WERI-Rb-1 (cell line): ENCODE measurements around the gene NPHP4.

ENCODE experiments used
- DNase-seq: peaks from one replicate; pipeline ENCODE4 v3.0.0-alpha.2; 2020
- H3K27ac ChIP-seq: fragments of 250-450 bp; sonication (Bioruptor Pico); 2 replicates; pipeline ENCODE4 v1.5.1; 2020; ENCODE audit warnings: mild to moderate bottlenecking, moderate library complexity
- H3K27me3 ChIP-seq: fragments of 250-450 bp; sonication (Bioruptor Pico); 2 replicates; pipeline ENCODE4 v1.5.1; 2021; ENCODE audit warnings: mild to moderate bottlenecking, low read depth, moderate library complexity; ENCODE audit not compliant: insufficient read depth, severe bottlenecking
- H3K36me3 ChIP-seq: fragments of 250-450 bp; sonication (Bioruptor Pico); 2 replicates; pipeline ENCODE4 v1.5.1; 2020; ENCODE audit warnings: mild to moderate bottlenecking, moderate library complexity
- H3K4me3 ChIP-seq: 2 replicates; pipeline ENCODE4 v1.5.1; 2011; ENCODE audit warnings: low read depth, mild to moderate bottlenecking, control low read depth, low read length
- H3K9me3 ChIP-seq: fragments of 250-450 bp; sonication (Bioruptor Pico); 2 replicates; pipeline ENCODE4 v1.5.1; 2021; ENCODE audit warnings: mild to moderate bottlenecking, moderate library complexity; ENCODE audit not compliant: severe bottlenecking
- TF ChIP-seq, protein P1 (sequence below): IDR thresholded peaks from 2 replicates; pipeline ENCODE4 v1.5.1; 2011; ENCODE audit warnings: low read depth, mild to moderate bottlenecking, control low read depth, inconsistent platforms, low read length

Gene NPHP4

DNA sequence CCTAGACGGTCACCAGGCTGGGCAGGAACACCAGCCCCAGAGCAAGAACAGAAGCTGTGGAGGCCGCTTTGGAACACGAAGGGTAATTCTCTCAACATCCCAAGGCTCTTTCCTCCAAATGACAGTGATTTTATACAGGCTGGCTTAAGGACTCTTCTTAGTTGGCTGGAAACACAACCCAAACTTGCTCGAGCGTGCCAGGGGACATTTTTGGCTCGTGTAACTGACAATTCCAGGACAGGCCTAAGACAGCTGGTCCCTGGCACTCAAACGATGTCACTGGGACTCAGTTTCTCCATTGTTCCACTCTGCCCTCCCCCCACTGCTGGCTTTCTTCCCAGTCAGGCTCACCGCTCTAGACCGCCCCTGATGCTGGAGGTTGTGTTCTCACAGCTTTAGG is 164.7 kb downstream of the NPHP4 start:
- Histone ChIP-seq H3K27me3 (no peaks in the 10 kb centered on the region), H3K27ac (no peak overlapping the region), H3K36me3 (no peaks in the 10 kb centered on the region), H3K4me3 (no peak overlapping the region), H3K9me3 (no peaks in the 10 kb centered on the region)
- TF ChIP-seq, protein P1, sequence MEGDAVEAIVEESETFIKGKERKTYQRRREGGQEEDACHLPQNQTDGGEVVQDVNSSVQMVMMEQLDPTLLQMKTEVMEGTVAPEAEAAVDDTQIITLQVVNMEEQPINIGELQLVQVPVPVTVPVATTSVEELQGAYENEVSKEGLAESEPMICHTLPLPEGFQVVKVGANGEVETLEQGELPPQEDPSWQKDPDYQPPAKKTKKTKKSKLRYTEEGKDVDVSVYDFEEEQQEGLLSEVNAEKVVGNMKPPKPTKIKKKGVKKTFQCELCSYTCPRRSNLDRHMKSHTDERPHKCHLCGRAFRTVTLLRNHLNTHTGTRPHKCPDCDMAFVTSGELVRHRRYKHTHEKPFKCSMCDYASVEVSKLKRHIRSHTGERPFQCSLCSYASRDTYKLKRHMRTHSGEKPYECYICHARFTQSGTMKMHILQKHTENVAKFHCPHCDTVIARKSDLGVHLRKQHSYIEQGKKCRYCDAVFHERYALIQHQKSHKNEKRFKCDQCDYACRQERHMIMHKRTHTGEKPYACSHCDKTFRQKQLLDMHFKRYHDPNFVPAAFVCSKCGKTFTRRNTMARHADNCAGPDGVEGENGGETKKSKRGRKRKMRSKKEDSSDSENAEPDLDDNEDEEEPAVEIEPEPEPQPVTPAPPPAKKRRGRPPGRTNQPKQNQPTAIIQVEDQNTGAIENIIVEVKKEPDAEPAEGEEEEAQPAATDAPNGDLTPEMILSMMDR: no peak
- DNase-seq: no peak

DNA sequence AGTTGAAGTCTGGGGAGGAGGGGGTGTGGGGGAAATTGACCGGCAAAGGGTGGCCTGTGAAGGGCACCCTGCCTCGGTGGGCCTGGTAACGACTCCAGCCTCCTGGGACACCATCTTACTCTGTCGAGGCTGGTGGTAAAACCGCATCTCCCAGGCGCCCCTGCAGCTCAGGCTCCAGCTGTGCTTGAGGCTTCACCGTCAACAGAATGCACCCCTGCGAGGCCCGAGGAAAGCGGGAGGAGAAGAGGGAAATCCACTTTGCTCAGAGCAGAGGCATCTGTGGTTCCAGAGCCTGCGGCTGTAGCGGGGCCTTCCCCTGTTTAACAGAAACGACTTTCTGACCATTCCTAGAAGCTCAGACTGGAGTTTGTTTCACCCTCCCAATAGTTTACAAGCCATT is 165.6 kb downstream of the NPHP4 start:
- Histone ChIP-seq H3K27me3 (no peaks in the 10 kb centered on the region), H3K27ac (no peak overlapping the region), H3K9me3 (no peaks in the 10 kb centered on the region), H3K36me3 (no peaks in the 10 kb centered on the region), H3K4me3 (no peak overlapping the region)
- TF ChIP-seq, protein P1: no peak
- no peak for DNase-seq

DNA sequence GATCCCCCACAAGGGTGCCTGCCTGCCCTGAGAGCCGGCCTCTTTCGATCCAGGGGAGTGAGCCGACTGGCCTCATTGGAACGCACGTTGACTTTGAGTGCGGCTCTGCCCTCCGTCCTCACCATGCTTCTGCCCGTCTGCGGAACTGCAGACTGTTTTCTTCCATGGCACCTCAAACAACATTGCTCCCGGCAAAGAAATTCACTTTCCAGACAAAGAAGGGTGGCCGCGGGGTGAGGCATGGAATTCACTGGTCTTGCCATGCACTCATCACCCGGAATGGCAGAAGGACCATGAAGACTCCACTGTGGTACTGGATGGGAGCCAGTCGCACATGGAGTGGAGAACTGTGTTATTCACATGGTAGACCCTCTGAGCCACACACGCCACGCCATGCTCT is 169.5 kb downstream of the NPHP4 start:
- Histone ChIP-seq H3K9me3 (peaks cover 1% of the 10 kb centered on the region), H3K36me3 (no peaks in the 10 kb centered on the region), H3K27ac (no peak overlapping the region), H3K27me3 (no peaks in the 10 kb centered on the region), H3K4me3 (no peak overlapping the region)
- TF ChIP-seq, protein P1: no peak
- DNase-seq: no peak

DNA sequence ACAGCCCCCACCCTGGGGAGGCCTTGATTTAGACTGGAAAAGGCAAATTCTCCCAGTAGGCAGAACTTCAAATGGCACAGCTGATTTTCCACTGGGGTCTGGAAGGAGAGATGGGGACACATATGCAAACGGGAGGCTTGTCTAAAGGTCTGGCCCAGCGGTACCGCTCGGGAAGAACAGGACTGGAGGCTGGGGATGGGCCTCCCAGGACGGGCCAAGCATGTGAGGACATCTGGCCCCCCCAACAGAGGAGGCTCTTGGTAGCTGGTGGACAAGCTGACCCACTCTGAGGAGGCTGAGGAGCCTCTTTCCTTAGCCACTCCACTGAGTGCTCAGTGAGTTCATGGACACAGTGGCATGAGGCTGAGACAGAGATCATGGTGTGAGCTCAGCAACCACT is 170.0 kb downstream of the NPHP4 start:
- no peak overlapping the region for H3K27ac ChIP-seq
- no peaks in the 10 kb centered on the region for H3K27me3 ChIP-seq
- no peak for DNase-seq
- H3K4me3 ChIP-seq: no peak overlapping the region
- H3K9me3 ChIP-seq: peaks cover 5% of the 10 kb centered on the region
- TF ChIP-seq, protein P1: no peak
- no peaks in the 10 kb centered on the region for H3K36me3 ChIP-seq

DNA sequence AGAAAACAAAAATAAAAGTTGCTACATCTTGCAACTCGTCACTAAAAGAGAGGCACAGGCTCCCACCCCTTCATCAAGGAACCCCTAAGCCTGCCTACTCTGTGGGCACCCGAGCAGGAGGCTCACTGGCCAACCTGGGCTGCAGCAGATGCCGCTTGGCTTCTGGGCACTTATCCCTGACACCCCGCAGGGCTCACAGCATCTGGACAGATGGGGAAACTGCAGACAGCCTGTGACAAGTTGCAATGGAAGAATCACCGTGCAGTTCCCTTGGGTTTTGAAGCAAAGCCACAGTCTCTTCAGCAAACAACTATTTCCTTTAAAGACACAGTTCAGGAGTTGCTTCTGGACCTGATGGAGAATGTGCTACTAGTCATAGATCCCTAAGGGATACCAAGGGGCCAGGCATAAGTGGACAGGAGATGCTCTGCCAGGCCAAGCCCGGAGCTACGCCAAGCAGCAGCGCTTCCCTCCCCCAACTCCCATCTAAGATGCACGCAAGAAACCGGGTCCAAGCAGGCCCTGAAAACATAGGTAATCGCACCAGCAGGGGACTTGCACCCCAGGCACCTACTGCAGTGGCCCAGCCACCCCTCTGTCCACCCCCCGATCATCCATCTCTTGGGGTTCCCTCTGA is 170.6 kb downstream of the NPHP4 start:
- Histone ChIP-seq H3K36me3 (no peaks in the 10 kb centered on the region), H3K27ac (no peak overlapping the region), H3K27me3 (no peaks in the 10 kb centered on the region), H3K4me3 (no peak overlapping the region), H3K9me3 (peaks cover 5% of the 10 kb centered on the region)
- DNase-seq: no peak
- TF ChIP-seq, protein P1: no peak

DNA sequence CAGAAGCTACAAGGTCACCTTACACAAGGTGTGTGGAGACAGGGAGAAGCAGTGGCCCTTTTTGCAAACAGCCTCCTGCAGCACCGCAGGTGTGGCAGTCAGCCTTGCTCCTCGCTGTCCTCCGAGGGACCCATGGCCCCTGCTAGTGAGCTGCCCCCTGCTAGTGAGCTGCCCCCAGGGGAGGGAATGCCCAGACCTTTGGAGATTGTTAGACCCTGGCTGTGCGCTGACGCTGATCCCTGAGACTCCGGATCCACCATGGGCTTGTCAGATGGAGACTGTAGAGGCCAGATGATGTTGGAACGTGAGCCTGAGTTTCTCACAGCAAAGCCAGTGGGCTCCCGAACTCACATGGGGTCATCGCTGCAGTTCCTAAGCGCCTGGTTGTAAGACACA is 172.2 kb downstream of the NPHP4 start:
- TF ChIP-seq, protein P1: no peak
- H3K4me3 ChIP-seq: no peak overlapping the region
- no peaks in the 10 kb centered on the region for H3K36me3 ChIP-seq
- DNase-seq: no peak
- H3K9me3 ChIP-seq: peaks cover 5% of the 10 kb centered on the region
- no peaks in the 10 kb centered on the region for H3K27me3 ChIP-seq
- H3K27ac ChIP-seq: no peak overlapping the region
